Keratinocyte (primary cell): ENCODE results near the gene SLC7A7. TPM values are rescaled to one million over a fixed set of nuclear protein-coding genes. Genes with fewer than 3 reads are reported as not detected.

Source experiments
- DNase-seq: peaks from one replicate; pipeline ENCODE4 v3.0.0-alpha.2; 2011; ENCODE audit warnings: low read depth, missing footprints, low spot score
- FAIRE-seq: peaks from 2 replicates; lab custom pipeline; 2011; peaks lifted over from hg19 to GRCh38; lab: Jason Lieb, UNC
- H2AFZ ChIP-seq: 2 replicates; pipeline ENCODE4 v1.6.0; 2012; ENCODE audit warnings: low read length, control low read depth, inconsistent platforms; ENCODE audit not compliant: control insufficient read depth
- H3K27ac ChIP-seq: 2 replicates; pipeline ENCODE4 v1.5.1; 2011; ENCODE audit warnings: low read length; ENCODE audit not compliant: control insufficient read depth, insufficient read depth
- H3K27me3 ChIP-seq: 3 replicates; pipeline ENCODE4 v1.6.0; 2011; ENCODE audit warnings: low read length; ENCODE audit not compliant: control insufficient read depth, insufficient read depth; ENCODE audit errors: extremely low read depth
- H3K36me3 ChIP-seq, 2 experiments: 2 replicates in 1 of 2; 3 replicates in 1 of 2; pipeline ENCODE4 v1.5.1; 2011; ENCODE audit warnings: low read length in 2 of 2, mild to moderate bottlenecking in 1 of 2; ENCODE audit not compliant: control insufficient read depth in 2 of 2, insufficient read depth in 2 of 2; ENCODE audit errors: extremely low read depth in 1 of 2
- H3K4me1 ChIP-seq: 3 replicates; pipeline ENCODE4 v1.5.1; 2011; ENCODE audit warnings: low read length; ENCODE audit not compliant: control insufficient read depth, insufficient read depth; ENCODE audit errors: extremely low read depth
- H3K4me2 ChIP-seq: 3 replicates; pipeline ENCODE4 v1.6.0; 2011; ENCODE audit warnings: low read depth, low read length; ENCODE audit not compliant: control insufficient read depth, insufficient read depth; ENCODE audit errors: extremely low read depth
- H3K4me3 ChIP-seq, 3 experiments: fragments of 200-600 bp in 1 of 3; sonication (generic) in 1 of 3; 2 replicates in 2 of 3; 3 replicates in 1 of 3; pipeline ENCODE4 v1.5.1; 2011 to 2016; ENCODE audit warnings: low read length in 3 of 3, mild to moderate bottlenecking in 3 of 3, control low read depth in 2 of 3, inconsistent platforms in 1 of 3, low read depth in 1 of 3, mixed read lengths in 1 of 3, mixed run types in 1 of 3, moderate library complexity in 1 of 3; ENCODE audit not compliant: control insufficient read depth in 2 of 3, insufficient read depth in 2 of 3; ENCODE audit errors: extremely low read depth in 1 of 3
- H3K79me2 ChIP-seq: 2 replicates; pipeline ENCODE4 v1.6.0; 2012; ENCODE audit warnings: low read length; ENCODE audit not compliant: control insufficient read depth, insufficient read depth
- H3K9ac ChIP-seq: 3 replicates; pipeline ENCODE4 v1.6.0; 2011; ENCODE audit warnings: low read length; ENCODE audit not compliant: control insufficient read depth, insufficient read depth; ENCODE audit errors: extremely low read depth
- H3K9me1 ChIP-seq: 3 replicates; pipeline ENCODE4 v1.6.0; 2011; ENCODE audit warnings: low read length; ENCODE audit not compliant: control insufficient read depth, insufficient read depth; ENCODE audit errors: extremely low read depth
- H3K9me3 ChIP-seq: 2 replicates; pipeline ENCODE4 v1.5.1; 2012; ENCODE audit warnings: low read depth, low read length; ENCODE audit not compliant: control insufficient read depth
- H4K20me1 ChIP-seq: 3 replicates; pipeline ENCODE4 v1.6.0; 2011; ENCODE audit warnings: low read length; ENCODE audit not compliant: control insufficient read depth, insufficient read depth; ENCODE audit errors: extremely low read depth
- EZH2 ChIP-seq: IDR thresholded peaks from one replicate; pipeline ENCODE4 v1.6.1; 2012; ENCODE audit warnings: inconsistent platforms, mild to moderate bottlenecking, low read length, moderate library complexity
- dilution Hi-C: fragments of 300-500 bp; cut with MboI; formaldehyde crosslinking; loops from one replicate; pipeline ENCODE4 v1.7.0; 2020; ENCODE audit warnings: low sequenced_read_pairs; ENCODE audit not compliant: extremely low pct_ligation_motif_present
- polyA plus RNA-seq, 5 experiments: library from polyadenylated mRNA; depleted of rRNA in 3 of 5; stranded (reverse) in 3 of 5; stranded (forward) in 1 of 5; unstranded in 1 of 5; fragments of >200 nt; gene quantifications; 1 replicate in 1 of 5; 2 replicates in 3 of 5; 3 replicates in 1 of 5; pipeline versions ENCODE4 v1.2.1 to v1.2.3, GENCODE V29; 2011 to 2012; ENCODE audit warnings: missing spikeins in 2 of 5, low read depth in 1 of 5, low replicate concordance in 1 of 5
- TF ChIP-seq, protein P1 (sequence below), 3 experiments: IDR thresholded peaks in 1 of 3; conservative IDR thresholded peaks in 1 of 3; optimal IDR thresholded peaks in 1 of 3; 2 replicates in 2 of 3; 3 replicates in 1 of 3; pipeline versions ENCODE3 to v1.5.1; 2011; ENCODE audit warnings: low read length in 3 of 3, mild to moderate bottlenecking in 3 of 3, moderate library complexity in 2 of 3, control low read depth in 1 of 3, inconsistent platforms in 1 of 3; ENCODE audit not compliant: insufficient read depth in 2 of 3; ENCODE audit errors: extremely low read depth in 1 of 3

The SLC7A7 gene
- polyA plus RNA-seq, 1 donor (not counting 4 experiments of a cell fraction or from before 2014, with no cell fraction given) = 0.20 TPM

DNA sequence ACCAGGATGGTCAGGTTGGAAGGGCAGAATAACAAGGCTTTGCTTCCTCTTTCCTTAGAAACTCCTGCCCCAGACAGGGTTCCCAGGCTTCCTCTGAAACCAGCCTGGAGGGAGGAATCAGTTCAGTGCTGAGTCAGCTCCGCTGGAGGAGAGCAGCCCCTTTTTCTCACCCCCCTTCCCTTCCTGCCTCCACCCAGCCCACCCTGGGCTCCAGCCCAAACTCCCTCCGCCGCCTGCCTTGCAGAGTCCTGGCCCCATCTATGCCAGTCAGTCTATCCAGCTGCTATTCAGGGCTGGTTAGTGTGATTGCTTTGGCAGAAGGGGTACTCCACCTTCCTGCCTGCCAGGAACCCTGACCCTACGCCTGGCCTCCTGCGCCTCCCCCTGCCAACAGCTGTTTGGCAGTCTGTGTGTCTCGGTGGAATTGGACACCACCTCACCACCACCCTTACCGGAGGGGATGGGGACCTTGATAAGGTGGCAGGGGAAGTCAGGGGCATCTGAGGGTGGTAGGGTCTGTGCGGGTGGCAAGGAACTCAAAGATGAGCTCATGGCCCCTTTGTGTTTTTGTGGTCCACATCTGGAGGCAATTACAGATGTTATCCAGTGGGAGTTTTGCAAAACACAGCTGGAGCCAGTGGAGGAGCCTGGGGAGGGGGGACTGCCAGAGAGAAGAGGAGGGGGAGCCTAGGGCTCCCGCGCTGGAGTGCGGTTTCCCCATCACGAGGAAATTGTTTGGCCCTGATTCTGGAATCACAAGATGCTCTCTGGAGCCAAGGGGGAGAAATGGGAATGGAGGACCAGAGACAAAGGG is 33.3 kb upstream of the SLC7A7 start:
- Histone ChIP-seq H3K27me3 (no peaks in the 10 kb centered on the region), H4K20me1 (no peaks in the 10 kb centered on the region), H3K4me3 (peak overlapping the region in 1 of 3 experiments; percentile 18), H3K4me1 (peaks cover 77% of the 10 kb centered on the region), H2AFZ (no peak overlapping the region), H3K79me2 (peaks cover 13% of the 10 kb centered on the region), H3K9ac (peak overlapping the region; percentile 67), H3K9me3 (no peaks in the 10 kb centered on the region), H3K9me1 (no peaks in the 10 kb centered on the region), H3K4me2 (peak overlapping the region; percentile 69), H3K27ac (peak overlapping the region; percentile 84), H3K36me3 (peaks cover 28 to 34% of the 10 kb centered on the region in 2 experiments)
- no peak for TF ChIP-seq EZH2
- TF ChIP-seq, protein P1, sequence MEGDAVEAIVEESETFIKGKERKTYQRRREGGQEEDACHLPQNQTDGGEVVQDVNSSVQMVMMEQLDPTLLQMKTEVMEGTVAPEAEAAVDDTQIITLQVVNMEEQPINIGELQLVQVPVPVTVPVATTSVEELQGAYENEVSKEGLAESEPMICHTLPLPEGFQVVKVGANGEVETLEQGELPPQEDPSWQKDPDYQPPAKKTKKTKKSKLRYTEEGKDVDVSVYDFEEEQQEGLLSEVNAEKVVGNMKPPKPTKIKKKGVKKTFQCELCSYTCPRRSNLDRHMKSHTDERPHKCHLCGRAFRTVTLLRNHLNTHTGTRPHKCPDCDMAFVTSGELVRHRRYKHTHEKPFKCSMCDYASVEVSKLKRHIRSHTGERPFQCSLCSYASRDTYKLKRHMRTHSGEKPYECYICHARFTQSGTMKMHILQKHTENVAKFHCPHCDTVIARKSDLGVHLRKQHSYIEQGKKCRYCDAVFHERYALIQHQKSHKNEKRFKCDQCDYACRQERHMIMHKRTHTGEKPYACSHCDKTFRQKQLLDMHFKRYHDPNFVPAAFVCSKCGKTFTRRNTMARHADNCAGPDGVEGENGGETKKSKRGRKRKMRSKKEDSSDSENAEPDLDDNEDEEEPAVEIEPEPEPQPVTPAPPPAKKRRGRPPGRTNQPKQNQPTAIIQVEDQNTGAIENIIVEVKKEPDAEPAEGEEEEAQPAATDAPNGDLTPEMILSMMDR (optimal IDR thresholded peaks at IDR 0.05 in 1 of 3, IDR thresholded peaks at IDR 0.05 in 1 of 3, conservative IDR thresholded peaks at IDR 0.05 in 1 of 3; ENCODE audit: extremely low read depth in 1 of 3, insufficient read depth in 2 of 3, low read length in 3 of 3) = no peak
- no peak for DNase-seq
- dilution Hi-C loops = no loop called here
- peak; percentile 67 for FAIRE-seq

DNA sequence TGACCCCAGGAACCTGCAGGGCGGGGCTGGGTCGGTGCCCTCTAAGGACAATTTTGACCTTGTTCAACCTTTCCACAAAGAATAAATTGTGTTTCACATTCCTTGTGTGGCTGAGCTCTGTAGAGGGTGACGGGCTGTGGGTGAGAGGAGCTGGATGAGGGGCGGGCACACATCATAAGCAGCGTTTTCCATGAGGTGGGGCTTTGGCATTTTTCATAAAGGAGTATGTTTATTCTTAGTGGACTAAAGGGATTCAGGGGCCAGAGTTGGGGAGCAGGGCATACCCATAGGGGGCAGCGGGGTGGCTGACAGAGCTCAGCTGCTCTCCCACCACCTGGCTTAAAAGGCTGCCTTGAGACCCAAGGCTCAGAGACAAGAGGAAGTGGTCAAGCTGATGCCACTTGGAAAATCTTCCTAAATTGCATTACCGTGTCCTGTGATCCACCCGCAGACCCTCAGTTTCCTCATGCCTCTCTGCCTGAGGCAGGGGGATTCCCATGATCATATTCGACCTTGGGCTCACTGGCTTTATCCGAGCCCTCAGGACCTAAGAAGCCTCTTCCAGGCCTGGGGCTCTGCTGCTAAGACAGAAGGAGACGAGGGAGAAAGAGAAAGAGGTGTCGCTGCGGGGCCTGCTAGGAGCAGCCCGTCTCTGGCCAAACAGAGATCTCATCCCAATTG is 32.6 kb upstream of the SLC7A7 start:
- DNase-seq (no peak), FAIRE-seq (no peak)
- H2AFZ ChIP-seq = no peak overlapping the region
- TF ChIP-seq, protein P1 (optimal IDR thresholded peaks at IDR 0.05 in 1 of 3, IDR thresholded peaks at IDR 0.05 in 1 of 3, conservative IDR thresholded peaks at IDR 0.05 in 1 of 3; ENCODE audit: extremely low read depth in 1 of 3, insufficient read depth in 2 of 3, low read length in 3 of 3) = peak in 1 of 3 experiments; percentile 16
- TF ChIP-seq EZH2 = no peak
- H3K4me1 ChIP-seq = peaks cover 71% of the 10 kb centered on the region
- no peaks in the 10 kb centered on the region for H3K27me3 ChIP-seq
- H3K9me1 ChIP-seq = no peaks in the 10 kb centered on the region
- dilution Hi-C loops = no loop called here
- peaks cover 34 to 42% of the 10 kb centered on the region in 2 experiments for H3K36me3 ChIP-seq
- H3K4me3 ChIP-seq = no peak overlapping the region
- peak overlapping the region; percentile 84 for H3K27ac ChIP-seq
- H3K4me2 ChIP-seq = peak overlapping the region; percentile 69
- peaks cover 20% of the 10 kb centered on the region for H3K79me2 ChIP-seq
- H4K20me1 ChIP-seq = no peaks in the 10 kb centered on the region
- H3K9ac ChIP-seq = peak overlapping the region; percentile 67
- H3K9me3 ChIP-seq = no peaks in the 10 kb centered on the region
